ENCODE measurements around the gene PLEKHA8.
A peak's percentile ranks its signal among the peaks of the same experiment; 100 is the strongest.

The PLEKHA8 gene

DNA sequence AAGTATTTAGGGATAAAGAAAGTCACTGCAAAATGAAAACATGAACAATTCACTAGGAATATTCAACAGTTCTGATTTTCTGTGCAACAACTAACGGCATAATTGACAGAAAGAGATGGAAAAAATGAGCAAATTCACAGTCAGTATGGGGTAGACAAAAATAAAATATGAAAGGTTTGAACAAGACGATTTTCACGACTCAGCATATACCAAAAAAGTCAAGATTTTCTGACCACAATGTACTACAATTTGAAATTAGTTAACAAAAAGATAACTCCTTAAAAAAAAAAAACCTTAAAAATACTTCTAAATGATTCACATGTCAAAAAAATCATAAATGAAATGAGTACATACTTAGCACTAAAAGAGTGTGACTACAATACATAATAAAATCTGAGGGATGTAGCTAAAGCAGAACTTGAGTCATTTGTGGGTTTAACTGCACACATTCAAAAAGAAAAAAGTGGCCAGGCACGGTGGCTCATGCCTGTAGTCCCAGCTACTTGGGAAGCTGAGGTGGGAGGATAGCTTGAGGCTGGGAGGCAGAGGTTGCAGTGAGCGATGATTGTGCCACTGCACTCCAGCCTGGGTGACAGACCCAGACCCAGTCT lies 84.0 kb downstream of the PLEKHA8 start:
- no peak for DNase-seq (ENCODE audit: low spot score)

- DNase-seq (ENCODE audit: low spot score) = no peak
Measured at GRCh38 chr7:30113144-30113543, 84.9 kb downstream of the PLEKHA8 start.

GRCh38 chr7:30114536-30115238 lies 86.5 kb downstream of the PLEKHA8 start:
- DNase-seq (ENCODE audit: low spot score) = no peak

DNA sequence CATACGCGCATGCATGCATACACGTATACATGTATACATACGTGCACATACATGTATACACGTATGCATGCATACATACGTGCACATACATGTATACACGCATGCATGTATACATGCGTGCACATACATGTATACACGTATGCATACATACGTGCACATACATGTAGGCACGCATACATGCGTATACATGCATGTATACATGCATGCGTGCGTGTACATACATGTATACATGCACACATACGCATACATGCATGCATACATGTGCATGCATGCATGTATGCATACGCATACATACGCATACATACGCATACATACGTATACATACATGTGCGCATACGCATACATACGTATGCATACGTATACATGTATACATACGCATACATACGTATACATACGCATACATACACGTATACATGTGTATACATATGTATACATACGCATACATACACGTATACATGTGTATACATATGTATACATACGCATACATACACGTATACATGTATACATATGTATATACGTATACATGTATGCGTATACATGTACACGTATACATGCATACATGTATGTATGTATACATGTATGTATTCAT lies 87.6 kb downstream of the PLEKHA8 start:
- DNase-seq (ENCODE audit: low spot score) = no peak

- no peak for DNase-seq (ENCODE audit: low spot score)
Measured at GRCh38 chr7:30116771-30117170, 88.6 kb downstream of the PLEKHA8 start.

DNA sequence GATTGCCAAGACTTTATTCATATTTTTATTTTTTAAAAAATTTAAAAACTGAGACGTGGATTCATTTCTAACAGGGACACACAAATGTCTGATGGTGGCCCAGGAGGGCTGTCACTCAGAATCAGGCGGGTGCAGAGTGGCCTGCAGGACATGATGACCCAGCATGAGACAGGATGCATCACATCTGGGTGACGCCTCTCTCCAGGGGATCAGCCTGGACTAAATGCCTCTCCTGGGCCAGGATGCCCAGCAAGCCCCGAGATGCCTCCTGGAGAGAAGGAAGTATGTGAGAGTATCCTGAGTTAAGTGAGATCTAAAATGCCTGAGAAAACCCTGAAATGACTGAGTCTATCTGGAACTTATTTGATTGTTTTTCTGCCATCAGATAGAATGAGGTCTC lies 89.7 kb downstream of the PLEKHA8 start:
- no peak for DNase-seq (ENCODE audit: low spot score)

DNA sequence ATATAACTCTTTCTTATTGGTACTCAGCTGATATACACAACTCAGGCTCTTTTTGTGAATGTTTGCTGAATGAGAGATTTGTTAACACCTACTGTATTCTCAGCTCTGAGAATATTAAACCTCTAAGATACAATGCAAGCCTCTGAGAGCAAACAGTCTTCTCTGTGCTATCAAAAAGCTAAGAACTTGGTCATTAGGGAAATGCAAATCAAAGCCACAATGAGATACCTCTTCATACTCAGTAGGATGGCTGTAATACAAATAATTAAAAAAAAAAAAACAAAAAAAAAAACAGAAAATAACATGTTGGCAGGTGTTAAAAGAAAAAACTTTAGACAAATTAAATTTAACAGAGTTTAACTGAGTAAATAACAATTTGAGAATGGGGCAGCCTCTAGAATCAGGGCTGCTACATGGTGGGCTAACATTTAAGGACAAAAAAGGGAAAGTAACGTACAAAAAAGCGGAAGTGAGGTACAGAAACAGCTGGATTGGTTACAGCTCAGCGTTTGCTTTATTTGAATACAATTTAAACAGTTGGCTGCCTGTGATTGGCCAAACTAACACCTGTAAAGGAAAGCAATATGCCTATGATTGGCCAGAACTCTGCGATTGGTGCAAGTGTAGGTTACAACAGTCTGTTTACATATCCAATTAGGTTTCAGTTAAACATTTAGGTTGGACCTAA lies 91.8 kb downstream of the PLEKHA8 start:
- DNase-seq (ENCODE audit: low spot score) = no peak

GRCh38 chr7:30133736-30134610 lies 105.8 kb downstream of the PLEKHA8 start:
- no peak for DNase-seq (ENCODE audit: low spot score)

GRCh38 chr7:30134611-30135300 lies 106.5 kb downstream of the PLEKHA8 start, which contains the start of gene MTURN:
MTURN (plus strand) TSS chr7:30134986; CDS start chr7:30135137, 151 bp downstream.
- DNase-seq (ENCODE audit: low spot score) = peak; percentile 95

- DNase-seq (ENCODE audit: low spot score) = peak; percentile 61
Measured at GRCh38 chr7:30135301-30136116, 107.3 kb downstream of the PLEKHA8 start.

DNA sequence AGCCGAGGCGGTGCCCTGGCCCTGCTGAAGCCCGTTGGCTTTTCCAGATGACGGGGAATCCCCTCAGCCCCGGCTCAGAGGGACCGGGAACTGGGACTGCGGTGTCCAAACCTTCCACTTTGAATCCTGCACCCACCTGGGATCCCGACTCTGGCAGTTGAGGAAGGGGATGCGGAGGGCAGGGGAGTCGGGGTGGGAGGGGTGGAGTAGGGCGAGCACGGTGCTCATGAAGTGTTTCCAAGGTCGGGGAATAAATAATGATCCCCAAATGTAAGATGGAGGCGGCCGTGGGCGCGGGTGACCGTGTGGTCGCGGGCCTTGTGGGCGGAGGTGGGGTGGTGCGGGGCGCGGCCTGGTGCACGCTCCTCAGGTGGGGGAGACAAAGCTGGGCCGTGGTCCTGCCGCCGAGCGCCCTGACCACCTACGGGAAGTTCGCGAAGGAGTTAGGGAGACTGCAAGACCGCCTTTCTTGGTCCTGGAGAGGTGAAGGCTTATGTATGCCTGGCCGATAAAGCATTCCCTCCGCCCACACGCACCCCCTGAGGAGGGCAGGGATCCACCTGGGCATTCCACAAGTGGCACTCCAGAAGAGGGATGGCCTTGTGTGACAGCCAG lies 108.0 kb downstream of the PLEKHA8 start:
- DNase-seq (ENCODE audit: low spot score) = no peak

DNA sequence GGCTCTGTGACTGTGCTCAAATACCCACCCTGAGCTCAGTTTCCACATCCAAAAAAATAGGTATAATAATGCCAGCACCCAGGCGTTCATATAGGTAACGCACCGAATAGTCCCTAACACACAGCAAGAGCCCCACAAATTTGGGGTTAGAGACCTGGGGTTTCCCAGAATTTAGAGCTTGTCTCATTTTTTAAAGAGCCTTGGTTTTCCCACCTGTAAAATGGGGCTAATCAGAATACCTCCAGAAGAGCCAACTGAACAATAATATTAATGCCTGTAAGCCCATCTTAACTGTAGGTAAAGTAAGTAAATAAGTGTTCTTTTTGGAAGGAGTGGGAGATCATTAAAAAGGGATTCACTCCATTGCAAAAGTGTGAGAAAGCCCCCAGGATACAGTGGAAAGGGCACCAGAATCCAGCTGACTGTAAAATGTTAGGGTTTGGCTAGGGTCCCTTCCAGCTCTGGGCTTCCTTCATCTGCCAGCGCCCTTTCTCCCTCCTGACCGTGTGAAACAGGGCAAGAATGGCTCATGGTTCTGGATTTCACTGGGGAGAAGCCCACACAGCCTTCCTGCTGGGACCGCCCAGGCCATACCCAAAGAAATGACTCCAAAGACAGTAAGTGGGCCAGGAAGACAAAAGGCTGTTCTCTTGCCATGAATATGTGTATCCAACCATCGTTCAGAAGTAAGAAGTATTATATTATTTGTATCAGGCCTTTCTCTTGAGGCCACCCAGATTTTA lies 108.7 kb downstream of the PLEKHA8 start:
- DNase-seq (ENCODE audit: low spot score) = no peak

DNA sequence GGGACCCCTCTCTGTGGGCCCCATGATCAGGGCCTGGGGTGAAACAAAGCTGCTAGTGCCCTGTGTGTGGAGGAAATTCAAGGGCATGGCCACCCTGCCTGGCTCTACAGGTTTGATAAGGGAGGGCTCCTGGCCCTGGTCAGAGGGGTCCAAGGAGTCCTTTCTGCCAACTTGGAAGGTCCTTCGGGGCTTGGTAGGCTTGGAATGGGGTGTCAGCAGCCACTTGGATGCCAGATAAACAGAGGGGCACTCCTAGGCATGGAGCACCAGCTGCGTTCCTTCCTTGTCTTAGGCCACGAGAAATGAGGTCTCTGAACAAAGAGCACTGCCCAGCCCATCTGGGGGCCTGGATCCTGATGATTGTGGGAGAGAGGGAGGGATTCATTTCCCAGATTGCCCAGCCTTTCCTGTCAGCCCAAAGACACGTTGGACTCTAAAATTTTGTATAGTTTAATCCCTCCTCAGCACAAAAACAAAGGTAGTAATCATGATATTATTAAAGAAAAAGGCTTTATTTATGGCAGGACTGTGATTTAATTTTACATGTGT lies 111.7 kb downstream of the PLEKHA8 start:
- DNase-seq (ENCODE audit: low spot score) = no peak

DNA sequence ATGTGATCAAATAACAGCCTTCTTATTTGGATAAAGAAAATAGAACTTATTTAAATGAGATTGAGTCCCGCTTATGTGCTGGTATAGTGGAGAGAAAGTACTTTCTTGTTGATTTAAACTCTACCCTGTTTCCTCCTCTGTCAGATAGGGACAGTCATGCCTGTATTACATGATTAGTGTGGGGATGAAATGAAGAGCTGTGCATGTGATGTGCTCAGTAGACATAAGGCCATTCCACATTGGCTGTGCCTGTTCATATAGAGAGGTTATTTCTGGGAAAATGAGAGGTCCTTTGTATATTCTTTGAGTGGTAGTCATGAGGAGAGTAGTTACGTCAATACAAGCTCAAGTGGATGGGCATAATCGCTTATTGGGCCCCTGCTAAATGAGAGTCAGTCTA lies 112.2 kb downstream of the PLEKHA8 start:
- no peak for DNase-seq (ENCODE audit: low spot score)

GRCh38 chr7:30142710-30143109 lies 114.5 kb downstream of the PLEKHA8 start:
- no peak for DNase-seq (ENCODE audit: low spot score)

- peak; percentile 82 for DNase-seq (ENCODE audit: low spot score)
Measured at GRCh38 chr7:30143748-30144251, 115.6 kb downstream of the PLEKHA8 start.

DNA sequence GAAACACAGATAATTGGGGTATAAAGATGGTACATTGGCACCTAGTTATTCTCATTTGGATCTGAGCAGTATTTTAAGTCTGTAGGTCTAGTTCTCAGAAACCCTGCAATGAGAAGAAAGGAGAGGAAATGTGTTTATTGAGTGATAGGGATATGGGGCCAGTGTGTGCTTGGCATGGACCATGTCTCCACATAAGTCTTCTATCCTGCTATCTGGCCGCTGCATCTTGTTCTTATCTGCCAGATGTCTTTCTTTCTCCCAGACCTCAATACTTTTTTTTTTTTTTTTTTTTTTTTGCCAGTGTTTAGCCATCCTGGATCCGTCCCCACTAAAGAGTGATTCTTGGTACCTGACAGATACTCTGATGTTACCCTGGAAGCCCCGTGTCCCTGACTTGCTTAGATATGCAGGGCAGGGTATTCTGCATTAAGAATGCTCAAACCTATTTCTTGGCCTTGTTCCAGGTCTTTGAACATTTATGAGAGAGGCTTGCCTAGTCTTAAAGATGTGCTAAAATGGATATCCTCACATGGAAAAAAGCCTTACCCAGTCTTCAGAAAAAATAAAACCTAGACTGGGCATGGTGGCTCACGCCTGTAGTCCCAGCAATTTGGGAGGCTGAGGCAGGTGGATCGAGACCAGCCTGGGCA lies 116.6 kb downstream of the PLEKHA8 start:
- peak; percentile 73 for DNase-seq (ENCODE audit: low spot score)

DNA sequence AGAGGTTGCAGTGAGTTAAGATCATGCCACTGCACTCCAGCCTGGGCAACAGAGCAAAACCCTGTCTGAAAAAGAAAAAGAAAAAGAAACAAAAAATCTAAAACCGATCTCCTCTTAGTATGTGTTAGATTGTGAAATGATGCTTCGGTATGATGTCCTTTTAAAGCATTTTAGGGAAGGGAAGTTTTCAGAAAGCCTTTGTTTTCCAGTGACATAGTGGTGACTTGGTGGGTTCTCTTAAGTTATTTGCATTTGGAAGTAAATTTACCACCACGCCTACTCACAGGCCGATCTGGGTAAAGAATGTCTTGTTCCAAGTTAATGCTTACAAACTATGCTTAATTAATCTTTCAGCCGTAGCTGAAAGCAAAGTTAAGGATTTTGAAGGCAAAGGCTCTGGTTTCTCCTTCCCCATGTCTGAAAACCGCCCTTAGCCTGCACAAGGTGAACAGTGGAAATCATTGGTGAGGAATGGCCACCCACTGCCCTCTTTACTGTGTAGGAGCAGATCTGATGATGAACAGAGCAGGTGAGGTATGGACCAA lies 117.3 kb downstream of the PLEKHA8 start:
- no peak for DNase-seq (ENCODE audit: low spot score)
